ENCODE data around the gene PLPP7.

DNA sequence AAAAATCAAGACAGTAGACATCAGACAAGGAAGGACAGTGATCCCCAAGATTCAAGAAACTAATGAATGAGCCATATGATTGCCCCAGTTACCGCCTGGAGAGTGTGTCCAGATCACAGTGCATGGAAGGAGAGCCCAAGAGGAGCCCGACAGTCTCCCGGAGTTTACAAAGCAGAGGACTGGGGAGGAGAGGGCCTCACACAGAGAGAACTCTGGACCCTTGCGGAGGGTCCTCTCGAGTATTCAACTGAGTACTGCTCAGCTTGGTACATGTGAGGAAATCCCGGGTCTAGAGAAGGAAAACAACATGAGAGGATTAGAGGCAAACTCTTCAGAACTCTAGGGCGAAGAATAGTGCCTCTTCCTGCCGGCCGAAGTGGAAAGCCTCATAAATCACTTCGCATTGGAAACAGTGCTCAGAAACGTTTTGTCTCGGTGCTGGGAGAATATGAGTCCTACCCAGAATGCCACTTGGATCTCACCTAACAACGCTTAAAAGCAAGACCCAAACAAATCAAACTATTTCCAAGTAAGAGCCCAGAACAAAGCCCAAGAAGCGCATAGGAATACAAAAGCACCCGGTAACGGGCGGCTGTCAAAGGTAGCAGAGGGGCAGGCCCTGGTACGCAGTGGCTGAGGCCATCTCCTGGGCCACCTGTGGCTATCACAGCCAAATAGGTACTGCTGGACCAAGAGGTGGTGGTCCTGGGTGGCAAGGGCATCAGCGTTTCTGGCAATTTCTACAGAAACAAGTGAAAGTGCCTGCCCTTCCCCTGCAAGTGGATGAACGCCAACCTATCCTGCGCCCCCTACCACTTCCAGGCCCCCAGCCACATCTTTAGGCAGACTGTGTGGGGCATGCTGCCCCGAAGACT is 49.2 kb upstream of the PLPP7 start:
- TF ChIP-seq, protein P1, sequence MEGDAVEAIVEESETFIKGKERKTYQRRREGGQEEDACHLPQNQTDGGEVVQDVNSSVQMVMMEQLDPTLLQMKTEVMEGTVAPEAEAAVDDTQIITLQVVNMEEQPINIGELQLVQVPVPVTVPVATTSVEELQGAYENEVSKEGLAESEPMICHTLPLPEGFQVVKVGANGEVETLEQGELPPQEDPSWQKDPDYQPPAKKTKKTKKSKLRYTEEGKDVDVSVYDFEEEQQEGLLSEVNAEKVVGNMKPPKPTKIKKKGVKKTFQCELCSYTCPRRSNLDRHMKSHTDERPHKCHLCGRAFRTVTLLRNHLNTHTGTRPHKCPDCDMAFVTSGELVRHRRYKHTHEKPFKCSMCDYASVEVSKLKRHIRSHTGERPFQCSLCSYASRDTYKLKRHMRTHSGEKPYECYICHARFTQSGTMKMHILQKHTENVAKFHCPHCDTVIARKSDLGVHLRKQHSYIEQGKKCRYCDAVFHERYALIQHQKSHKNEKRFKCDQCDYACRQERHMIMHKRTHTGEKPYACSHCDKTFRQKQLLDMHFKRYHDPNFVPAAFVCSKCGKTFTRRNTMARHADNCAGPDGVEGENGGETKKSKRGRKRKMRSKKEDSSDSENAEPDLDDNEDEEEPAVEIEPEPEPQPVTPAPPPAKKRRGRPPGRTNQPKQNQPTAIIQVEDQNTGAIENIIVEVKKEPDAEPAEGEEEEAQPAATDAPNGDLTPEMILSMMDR (IDR thresholded peaks at IDR 0.05; ENCODE audit: low read depth, low read length): no peak
- no peak for TF ChIP-seq POLR2A (IDR thresholded peaks at IDR 0.05; ENCODE audit: extremely low read depth, insufficient read length)
- TF ChIP-seq MYC (IDR thresholded peaks at IDR 0.05; ENCODE audit: low read depth, low read length): no peak
